NCI-H128 (cell line): ENCODE data around the gene ESPL1.

Source experiments
- DNase-seq: peaks from one replicate; lab custom pipeline; 2025; ENCODE audit not compliant: unreplicated experiment; lab: John Stamatoyannopoulos, UW

Gene ESPL1

DNA sequence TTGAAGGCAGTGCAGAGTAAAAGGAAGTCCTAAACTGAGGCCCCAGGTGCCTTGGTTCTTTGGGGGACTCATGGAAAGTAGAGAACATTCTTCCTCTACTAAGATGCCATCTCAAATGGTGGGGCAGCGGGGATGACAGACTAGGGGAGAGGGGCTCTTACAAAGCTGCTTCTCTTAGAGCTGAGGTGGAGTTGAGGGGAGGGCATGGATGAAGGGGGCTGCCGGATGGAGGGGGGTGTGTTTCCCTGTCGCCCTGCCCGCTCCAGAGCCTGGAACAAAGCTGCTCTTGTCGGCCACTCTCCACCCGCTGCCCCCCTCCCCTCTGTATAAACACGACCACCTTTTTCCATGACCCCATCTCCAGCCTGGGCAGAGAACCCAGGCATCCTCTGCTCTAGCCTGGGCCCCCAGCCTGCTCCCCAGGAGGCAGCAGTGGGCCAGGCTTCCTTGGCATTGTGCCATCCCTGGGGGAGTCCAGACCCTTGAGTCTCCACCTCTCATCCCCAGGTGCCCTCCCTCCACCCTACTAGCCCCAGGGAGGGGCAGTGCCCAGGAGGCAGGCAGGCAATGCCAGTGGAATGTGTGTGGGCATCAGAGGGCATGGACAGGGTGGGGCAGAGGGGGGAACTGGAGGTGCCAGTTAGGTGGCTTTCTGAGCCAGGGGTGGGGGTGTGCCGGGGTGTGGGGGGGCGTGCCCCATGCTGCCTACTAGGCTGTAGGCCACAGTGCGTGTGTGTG is 37.8 kb upstream of the ESPL1 start:
- no peak for DNase-seq

DNA sequence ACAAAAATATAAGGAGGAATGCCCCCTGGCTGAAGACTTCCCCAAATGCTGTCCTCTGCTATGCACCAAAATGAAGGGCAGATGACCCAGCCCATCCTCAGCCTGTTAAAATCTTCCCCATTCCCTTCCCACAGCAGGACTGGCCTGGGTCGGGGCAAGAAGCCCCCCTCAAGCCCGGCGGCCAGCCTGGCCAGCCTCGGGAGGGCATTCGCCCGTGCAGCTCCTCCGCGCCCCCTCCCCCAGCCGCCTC is 36.5 kb upstream of the ESPL1 start:
- DNase-seq = no peak

DNA sequence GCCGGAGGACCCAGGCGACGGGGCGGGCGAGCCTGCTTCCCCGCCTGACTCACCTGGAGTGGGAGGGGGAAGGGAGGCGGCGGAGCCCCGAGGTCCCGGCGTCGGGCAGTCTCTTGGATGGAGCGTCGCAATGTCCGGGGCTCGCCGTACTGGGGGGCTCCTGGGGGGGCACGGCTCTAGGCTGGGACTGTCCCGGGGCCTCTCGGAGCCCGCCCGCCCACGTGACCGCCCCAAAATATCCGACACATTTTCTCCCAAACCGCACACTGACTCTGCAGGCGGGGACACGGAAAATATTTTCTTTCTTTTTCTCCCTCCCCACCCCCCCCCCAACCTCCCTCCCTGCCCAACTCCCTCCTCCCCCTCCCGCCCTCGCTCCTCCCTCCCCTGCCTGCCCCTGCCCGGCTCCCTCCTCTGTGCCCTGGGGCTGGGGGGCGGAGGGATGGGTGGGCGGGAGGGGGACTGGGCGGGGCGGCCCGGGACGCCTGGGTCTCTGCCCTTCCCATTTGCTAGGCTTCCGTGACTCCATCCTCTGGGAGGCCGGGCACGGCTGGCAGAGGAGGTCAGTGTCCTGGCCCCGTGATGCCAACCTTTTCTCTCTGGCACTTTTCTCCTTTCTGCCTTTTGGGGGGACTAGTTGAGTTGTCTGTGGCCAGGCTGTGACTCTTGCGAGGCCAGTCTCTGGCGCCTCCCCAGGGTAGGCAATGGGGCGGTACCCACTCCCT is 36.0 kb upstream of the ESPL1 start, which contains the start of gene RARG:
RARG (minus strand) TSS at position 289 of the 725 bp plus-strand sequence. CDS start 4,664 bp downstream, outside the sequence.
- no peak for DNase-seq

DNA sequence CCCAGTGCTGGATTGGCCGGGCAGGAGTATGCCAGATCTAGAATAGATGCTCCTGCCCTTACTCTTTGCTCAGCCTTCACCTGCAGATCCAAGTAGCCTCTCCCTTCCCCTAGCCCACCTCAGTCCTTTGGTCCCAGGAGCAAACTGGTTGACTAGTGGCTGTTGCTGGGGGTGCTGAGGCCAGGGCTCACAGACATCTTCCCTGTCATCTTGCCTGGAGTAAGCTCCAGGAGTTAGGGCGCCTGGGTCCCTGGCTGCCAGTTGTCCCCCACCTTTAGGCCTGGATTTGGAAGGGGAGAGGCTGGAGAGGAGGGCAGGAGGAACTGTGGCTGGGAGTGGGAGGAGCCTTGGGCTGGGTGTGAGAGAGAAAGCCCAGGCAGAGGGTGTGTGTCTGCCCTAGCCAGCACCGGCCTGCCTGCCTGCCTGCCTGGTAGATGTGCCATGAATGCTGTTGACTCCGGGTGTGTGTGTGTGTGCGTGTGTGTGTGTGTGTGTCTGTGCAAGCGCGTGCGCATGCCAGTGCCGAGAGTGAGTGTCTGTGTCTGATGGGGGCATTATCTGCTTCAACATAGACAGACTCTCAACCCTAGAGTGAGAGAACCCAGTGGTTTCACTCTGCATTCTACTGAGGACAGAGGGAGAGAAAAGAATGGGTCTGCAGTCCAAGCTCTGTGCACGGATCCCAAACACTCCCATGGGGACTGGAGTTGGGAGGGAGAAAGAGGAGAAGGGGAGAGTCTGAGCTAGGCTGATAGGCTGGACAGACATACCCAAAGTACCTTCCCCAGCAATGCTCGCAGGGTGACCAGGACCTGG is 35.2 kb upstream of the ESPL1 start:
- no peak for DNase-seq

DNA sequence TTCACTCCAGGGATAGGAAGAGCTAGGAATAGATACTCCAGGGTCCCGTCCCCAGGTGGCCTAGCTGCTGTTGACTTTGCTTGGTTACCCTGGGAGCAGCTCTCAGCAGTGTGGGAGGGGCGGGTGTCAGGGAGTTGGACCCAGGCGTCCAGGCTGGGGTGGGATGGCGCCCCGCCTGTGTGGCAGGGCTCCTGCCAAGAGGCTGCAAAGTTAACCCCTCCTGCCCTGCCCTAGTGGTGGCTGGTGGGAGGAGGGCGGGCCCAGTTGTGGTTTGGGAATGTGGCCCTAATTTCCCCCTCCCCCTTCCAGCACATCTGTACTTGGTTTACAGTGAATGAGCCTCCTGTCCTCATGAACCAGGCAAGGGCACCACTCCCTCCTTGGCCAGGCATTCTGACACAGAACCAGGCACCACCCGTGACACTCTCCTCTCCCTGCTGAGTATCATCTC is 34.4 kb upstream of the ESPL1 start:
- no peak for DNase-seq

DNA sequence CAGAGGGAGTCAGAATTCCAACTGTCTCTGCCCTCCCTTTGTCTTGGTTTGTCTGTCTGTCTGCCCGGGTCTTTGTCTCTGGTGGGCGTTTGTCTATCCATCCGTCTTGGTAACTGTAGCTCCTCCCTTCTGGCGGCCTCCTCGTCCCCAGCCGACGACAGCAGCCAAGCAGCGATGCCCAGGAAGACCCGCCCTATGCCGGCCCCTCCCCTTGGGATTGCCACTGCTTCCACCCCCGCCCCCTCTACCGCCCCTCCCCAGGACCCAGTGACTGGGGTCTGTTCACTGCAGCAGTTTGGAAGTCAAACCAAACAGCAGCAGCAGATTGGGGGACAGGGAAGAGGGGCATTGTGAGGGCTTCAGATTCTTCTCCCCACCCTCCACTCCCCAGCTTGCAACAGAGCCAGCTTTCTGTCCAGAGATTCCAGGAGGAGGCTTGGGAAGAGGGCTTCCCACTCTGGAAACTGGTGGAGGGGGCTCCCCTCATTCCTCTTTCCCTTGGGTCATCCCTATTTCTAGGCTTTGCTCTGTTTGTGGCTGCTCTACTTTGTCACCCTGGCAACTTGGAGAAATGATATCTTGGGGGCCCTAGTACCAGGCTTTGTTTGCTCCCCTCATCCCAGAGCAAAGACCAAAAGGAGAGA is 33.7 kb upstream of the ESPL1 start:
- no peak for DNase-seq

DNA sequence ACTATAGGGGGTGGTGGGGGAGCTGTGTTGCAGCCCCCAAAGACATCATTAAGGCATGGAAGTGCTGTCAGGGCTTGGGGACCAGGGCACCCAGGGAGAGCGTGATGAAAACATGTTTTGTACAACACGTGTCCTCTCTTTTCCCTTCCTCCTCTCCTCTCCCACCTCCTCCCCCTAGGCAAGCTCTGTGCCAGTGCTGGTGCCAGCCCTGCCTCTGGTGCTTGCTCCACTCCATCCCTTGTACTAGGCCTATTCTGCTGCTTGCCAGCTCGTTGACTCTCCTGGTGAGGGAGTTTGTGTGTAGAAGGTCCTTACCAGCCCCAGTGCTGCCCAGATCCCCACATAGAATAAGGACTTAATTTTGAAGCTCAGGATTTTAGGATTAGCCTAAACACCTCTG is 32.9 kb upstream of the ESPL1 start:
- no peak for DNase-seq

DNA sequence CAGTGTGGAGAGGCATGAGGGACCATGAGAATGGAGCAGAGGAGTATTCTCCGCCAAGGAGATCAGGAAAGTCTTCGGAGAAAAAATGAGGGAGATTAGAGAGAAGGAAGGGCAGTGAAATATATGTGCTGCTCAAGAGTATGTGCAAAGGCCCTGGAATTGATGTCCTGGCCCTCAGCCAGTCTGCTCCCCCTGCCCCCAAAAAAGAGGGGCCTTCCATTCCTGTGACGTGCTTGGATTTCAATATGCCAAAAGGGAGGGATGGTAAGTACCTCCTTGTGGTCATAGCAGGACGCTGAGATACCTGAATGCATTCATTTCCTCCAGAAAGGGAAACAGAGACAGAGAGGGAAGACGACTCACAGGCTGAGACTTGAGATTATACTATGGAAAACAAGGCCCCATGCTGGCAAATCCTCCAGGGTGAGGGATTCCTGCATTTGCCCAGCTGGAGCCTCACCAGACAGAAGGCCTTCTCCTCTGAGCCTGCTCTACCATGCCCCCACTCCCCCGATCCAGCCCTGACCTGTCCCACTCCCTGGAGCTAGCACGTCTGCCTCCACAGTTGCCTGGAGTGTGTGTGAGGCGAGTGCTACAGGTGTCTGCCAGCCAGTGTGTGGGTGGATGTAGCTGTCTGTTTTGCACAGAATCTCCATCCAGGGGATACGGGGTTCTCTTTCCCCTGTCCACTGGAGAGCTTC is 32.2 kb upstream of the ESPL1 start:
- no peak for DNase-seq

DNA sequence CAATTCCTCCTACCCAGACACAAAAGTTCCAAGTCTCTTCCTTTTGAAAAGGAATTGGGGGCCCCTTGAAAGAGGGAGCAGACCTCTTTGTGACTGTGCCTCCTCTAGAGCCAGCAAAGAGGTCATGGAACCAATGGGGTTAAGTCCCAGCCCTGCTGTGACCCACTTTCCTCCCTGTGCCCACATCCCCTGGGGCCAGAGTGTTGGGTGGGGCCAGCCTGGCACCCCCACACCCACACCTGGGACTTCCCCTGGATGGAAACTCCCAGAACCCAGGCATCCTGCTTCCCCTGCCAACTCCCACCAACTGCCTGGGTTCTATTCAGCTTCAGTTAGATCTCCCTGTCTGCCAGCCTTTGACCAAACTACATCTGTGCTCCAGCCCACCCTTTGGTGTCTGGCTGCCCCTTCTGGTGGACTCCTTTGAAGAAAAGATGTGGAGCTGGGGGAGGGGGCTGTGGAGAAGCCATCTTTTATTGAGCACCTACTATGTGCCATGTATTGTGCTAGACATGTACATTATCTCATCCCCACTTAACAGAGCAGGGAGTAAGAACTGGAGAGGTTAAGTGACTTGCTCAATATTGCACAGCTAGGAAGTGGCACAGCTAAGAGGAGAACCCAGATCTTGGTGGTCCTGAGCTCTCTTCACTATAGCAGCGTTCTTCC is 31.5 kb upstream of the ESPL1 start:
- no peak for DNase-seq

DNA sequence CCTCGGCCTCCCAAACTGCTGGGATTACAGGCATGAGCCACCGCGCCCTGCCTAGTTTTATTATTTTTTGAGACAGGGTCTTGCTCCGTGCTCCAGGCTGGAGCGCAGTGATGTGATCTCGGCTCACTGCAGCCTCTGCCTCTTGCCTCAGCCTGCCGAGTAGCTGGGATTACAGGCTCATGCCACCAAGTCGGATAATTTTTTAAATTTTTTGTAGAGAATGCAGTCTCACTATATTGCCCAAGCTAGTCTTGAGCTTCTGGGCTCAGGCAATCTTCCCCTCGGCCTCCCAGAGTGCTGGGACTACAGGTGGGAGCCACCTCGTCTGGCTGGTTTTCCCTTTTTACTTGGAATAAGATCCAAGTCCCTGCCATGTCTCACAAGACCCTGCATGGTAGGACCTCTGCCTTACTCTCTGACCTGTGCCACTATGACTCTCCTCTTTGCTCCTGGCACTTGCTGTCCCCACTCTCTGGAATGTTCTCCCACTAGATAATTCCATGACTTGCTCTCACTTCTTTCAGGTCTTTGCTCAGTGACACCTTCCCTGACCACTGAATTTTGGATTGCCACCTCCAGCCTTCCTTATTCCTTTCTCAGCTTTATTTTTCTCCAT is 28.3 kb upstream of the ESPL1 start:
- no peak for DNase-seq

DNA sequence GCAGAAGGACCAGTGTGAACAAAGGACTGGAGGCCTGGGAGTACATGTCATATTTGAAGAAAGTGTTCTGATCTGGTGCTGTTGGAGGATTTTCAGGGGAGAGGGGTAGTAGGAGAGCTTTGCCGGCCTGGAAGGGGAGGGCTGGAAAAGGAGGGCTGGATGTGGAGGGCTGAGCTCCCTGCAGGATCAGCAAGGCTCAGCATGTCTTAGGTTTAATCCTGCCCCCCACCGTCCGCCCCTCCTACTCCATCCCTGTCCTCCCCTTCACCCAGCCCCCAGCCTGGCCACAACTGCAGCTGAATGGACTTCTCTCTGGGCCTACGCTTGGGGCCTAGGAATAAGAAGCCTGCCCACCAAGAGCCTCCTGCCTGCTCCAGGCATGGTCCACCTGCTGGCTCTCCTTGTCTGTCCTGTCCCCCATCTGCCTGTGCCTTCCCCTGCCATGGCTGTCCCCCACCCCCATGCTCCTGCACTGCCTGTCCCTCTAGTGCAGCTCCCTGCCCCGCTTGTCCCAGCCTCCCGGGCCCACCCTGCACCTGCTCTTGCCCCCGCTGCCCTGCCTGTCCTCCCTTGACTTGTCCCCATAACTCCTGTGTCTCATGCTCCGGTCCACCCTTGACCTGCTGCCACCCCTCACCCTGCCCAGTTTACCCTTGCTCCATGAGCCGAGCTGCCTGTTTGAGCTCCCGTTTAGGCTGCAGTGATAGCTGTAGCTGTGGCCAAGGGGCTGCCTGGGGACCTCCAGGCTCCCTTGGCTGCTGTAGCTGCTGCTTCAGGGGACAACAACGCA is 26.3 kb upstream of the ESPL1 start:
- no peak for DNase-seq

DNA sequence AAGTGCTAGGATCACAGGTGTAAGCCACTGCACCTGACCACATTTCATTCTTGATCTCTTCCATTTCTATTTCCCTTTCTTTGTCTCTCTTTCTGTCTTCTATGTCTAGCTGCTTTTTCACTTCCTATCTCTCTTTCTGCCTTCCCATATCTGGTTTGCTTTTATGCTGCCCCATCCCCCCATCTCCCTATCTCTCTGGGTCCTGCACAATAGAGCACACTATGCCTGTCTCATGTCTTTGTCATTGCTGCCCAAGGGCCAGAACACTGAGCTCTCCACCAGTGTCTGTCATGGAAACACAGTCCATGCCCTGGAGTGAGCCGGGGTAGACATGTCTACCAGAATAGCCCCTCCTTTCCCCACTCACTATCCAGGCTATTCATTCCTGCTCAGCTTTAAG is 23.8 kb upstream of the ESPL1 start:
- no peak for DNase-seq

DNA sequence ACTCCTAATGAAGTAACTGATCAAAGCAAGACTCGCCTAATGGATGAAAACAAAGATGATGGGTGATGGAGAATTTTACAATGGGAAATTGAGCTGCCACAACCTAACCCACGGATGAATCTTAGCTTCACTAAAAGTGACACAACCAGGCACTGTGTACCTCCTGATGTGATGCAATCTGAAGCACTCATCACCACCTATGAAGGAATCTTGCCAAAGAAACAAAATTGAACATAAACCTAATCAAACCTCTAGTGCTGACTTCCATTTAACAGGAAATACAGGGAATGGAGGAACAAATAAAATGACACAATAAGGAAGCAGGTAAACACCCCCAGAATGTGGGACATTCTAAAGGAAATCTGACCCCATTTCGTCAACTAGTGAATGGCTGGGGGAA is 22.8 kb upstream of the ESPL1 start:
- DNase-seq = no peak

DNA sequence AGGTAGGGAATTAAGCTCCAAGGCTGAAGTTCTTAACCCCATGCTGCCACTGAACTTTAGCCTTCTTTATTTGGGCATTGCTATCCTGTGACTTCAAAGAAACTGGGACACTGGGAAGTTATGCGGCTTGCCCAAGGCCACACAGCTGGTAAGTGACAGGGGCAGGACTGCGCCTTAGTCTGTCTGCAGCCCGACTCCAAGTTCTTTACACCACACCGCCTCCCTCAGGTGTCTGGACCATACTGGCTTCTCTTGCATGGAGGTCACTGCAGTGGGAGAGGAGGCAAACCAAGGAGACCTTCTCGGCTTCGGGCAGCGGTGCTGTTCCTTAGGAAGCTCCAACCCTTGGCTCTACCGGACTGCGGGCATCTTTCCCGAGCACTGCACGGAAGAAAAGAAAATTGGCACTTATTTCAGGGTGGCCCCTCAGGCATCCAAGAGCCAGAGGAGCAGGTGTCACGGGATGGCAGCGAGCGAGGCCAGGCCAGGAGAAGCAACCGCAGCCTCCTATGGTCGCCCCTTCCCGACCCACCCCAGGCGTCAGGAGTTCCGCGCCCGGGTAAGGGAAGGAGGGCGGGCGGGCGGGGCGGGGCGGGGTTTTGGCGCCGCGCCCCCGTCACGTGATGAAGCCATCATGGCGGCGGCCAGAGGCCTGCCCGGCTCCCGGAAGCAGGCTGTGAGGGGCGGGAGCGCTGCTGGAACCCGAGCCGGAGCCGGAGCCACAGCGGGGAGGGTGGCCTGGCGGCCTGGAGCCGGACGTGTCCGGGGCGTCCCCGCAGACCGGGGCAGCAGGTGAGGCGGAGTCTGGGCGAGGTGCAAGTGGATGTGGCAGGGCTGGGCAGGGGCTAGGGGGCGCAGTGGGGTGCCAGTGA is 16.4 kb upstream of the ESPL1 start:
- DNase-seq = peak; percentile 38

DNA sequence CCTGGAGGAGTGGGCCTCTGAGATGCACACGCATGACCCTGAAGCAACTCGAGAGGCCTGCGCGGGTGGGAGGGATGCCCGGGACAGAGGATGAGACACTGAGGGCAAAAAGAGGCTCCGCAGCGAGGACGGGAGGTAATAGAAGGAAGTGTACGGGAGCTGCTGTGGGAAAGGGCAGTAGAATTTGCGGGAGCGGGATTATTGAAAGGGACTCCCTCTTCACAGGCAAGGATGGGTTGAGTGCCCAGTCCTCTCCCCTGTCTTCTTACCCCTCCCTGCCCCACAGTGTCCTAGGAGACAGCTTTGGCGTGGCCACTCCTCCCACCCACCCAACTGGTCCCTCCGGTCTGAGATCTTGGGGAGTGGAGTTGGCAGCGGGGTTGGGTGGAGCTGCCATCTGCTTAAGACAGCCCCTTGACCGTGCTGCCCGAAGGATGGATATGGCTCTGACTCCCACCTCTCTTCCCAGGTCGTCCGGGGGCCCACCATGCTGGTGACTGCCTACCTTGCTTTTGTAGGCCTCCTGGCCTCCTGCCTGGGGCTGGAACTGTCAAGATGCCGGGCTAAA is 15.7 kb upstream of the ESPL1 start:
- DNase-seq = no peak

DNA sequence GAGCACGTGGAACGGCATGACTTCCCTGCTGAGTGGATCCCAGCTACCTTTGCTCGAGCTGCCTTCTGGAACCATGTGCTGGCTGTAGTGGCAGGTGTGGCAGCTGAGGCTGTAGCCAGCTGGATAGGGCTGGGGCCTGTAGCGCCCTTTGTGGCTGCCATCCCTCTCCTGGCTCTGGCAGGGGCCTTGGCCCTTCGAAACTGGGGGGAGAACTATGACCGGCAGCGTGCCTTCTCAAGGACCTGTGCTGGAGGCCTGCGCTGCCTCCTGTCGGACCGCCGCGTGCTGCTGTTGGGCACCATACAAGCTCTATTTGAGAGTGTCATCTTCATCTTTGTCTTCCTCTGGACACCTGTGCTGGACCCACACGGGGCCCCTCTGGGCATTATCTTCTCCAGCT is 14.8 kb upstream of the ESPL1 start:
- DNase-seq = no peak

DNA sequence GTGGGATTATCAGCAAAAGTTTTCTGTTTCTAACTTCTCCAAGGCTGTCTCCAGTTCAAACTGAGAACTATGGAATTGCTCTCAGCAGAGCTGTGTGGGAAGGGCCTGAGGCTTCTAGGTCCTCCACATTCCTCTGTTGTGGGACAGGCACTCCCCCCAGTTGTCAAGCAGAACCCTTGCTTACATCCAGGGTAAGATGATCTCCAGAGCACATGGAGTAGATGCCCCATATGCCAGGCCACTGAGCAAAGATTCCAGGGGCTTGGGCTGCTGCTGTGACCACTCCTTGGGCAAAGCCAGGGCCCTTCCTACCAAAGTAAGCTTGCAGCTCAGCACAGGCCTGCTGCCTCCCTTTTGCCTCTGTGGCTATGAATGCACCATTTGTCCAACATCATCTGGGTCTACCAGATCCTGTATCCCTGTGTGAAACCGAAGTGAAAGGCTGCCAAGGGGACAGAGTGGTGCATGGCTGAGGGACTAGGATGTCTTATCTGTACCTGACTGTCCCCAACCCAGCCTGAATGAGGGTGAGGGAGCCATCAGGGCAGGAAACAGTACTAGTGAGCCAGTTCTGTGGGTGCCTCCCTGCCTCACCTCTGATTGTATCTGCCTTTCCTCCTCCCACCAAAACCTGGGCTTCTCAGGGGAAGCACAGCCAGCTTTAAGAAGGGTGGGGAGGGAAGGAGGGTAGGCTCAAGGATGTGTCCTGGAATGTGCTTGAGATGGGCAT is 13.1 kb upstream of the ESPL1 start:
- no peak for DNase-seq
